SK-N-SH treated with all-trans-retinoic acid at 6 μM for 48 hours (cell line): ENCODE data around the gene TMEM39B.

Source experiments
- ATAC-seq: fragments of 200-7000 bp; cut with Tn5 transposase; 3 replicates; pipeline ENCODE4 v1.9.1; 2020; ENCODE audit warnings: mild to moderate bottlenecking, moderate library complexity
- ARNTL ChIP-seq: fragments of 450-650 bp; formaldehyde crosslinking; IDR thresholded peaks from 2 replicates; pipeline ENCODE4 v1.5.0; 2020; ENCODE audit warnings: low read depth, mild to moderate bottlenecking, moderate library complexity, borderline replicate concordance
- BACH2 ChIP-seq: fragments of 250-450 bp; sonication (Bioruptor Pico); IDR thresholded peaks from 2 replicates; pipeline ENCODE4 v1.9.0; 2021; ENCODE audit warnings: mild to moderate bottlenecking, borderline replicate concordance
- CSRNP3 ChIP-seq: fragments of 250-450 bp; sonication (Bioruptor Pico); IDR thresholded peaks from 2 replicates; pipeline ENCODE4 v1.5.1; 2021; ENCODE audit warnings: mild to moderate bottlenecking, moderate library complexity
- ESRRG ChIP-seq: fragments of 250-450 bp; sonication (Bioruptor Pico); IDR thresholded peaks from 2 replicates; pipeline ENCODE4 v1.6.1; 2021; ENCODE audit warnings: mild to moderate bottlenecking
- GLIS3 ChIP-seq: fragments of 250-450 bp; sonication (Bioruptor Pico); IDR thresholded peaks from 2 replicates; pipeline ENCODE4 v1.5.0; 2020; ENCODE audit warnings: mild to moderate bottlenecking, moderate library complexity
- ISL1 ChIP-seq: fragments of 250-450 bp; sonication (Bioruptor Pico); IDR thresholded peaks from 2 replicates; pipeline ENCODE4 v2.1.2; 2022; ENCODE audit warnings: mild to moderate bottlenecking, moderate library complexity
- OSR1 ChIP-seq: fragments of 250-450 bp; sonication (Bioruptor Pico); IDR thresholded peaks from 2 replicates; pipeline ENCODE4 v1.8.0; 2022; ENCODE audit warnings: moderate library complexity, mild to moderate bottlenecking, inconsistent platforms
- PATZ1 ChIP-seq: fragments of 250-450 bp; sonication (Bioruptor Pico); IDR thresholded peaks from 2 replicates; pipeline ENCODE4 v1.8.0; 2020; ENCODE audit warnings: mild to moderate bottlenecking, moderate library complexity, borderline replicate concordance
- POU6F1 ChIP-seq: fragments of 250-450 bp; sonication (Bioruptor Pico); IDR thresholded peaks from 2 replicates; pipeline ENCODE4 v1.8.0; 2021; ENCODE audit warnings: low read depth, mild to moderate bottlenecking, moderate library complexity, borderline replicate concordance
- RARB ChIP-seq: fragments of 250-450 bp; sonication (Bioruptor Pico); IDR thresholded peaks from 2 replicates; pipeline ENCODE4 v1.8.0; 2021; ENCODE audit warnings: mild to moderate bottlenecking, moderate library complexity
- SNAI2 ChIP-seq: fragments of 250-450 bp; sonication (Bioruptor Pico); IDR thresholded peaks from 2 replicates; pipeline ENCODE4 v1.5.0; 2020; ENCODE audit warnings: mild to moderate bottlenecking, moderate library complexity
- TCF4 ChIP-seq: fragments of 250-450 bp; sonication (Bioruptor Pico); IDR thresholded peaks from 2 replicates; pipeline ENCODE4 v1.8.0; 2021; ENCODE audit warnings: mild to moderate bottlenecking, moderate library complexity, borderline replicate concordance
- TOX ChIP-seq: fragments of 250-450 bp; sonication (Bioruptor Pico); IDR thresholded peaks from 2 replicates; pipeline ENCODE4 v1.8.0; 2021; ENCODE audit warnings: mild to moderate bottlenecking, moderate library complexity, borderline replicate concordance
- TSHZ2 ChIP-seq: fragments of 250-450 bp; sonication (Bioruptor Pico); IDR thresholded peaks from 2 replicates; pipeline ENCODE4 v1.5.0; 2020; ENCODE audit warnings: mild to moderate bottlenecking, moderate library complexity
- ZC3H10 ChIP-seq: fragments of 250-450 bp; sonication (Bioruptor Pico); IDR thresholded peaks from 2 replicates; pipeline ENCODE4 v1.5.1; 2021; ENCODE audit warnings: mild to moderate bottlenecking, moderate library complexity
- ZFP3 ChIP-seq: fragments of 250-450 bp; sonication (Bioruptor Pico); IDR thresholded peaks from 2 replicates; pipeline ENCODE4 v1.5.0; 2020; ENCODE audit warnings: mild to moderate bottlenecking, moderate library complexity
- ZFP30 ChIP-seq: fragments of 450-650 bp; formaldehyde crosslinking; IDR thresholded peaks from 2 replicates; pipeline ENCODE4 v1.5.0; 2022; ENCODE audit warnings: mild to moderate bottlenecking, moderate library complexity
- ZNF70 ChIP-seq: fragments of 450-650 bp; formaldehyde crosslinking; IDR thresholded peaks from 2 replicates; pipeline ENCODE4 v1.5.0; 2020; ENCODE audit warnings: mild to moderate bottlenecking, moderate library complexity
- ZNF8 ChIP-seq: fragments of 450-650 bp; formaldehyde crosslinking; IDR thresholded peaks from 2 replicates; pipeline ENCODE4 v1.5.0; 2020; ENCODE audit warnings: mild to moderate bottlenecking, moderate library complexity

TMEM39B gene

GRCh38 chr1:32150847-32151246, 78.1 kb downstream of the TMEM39B start:
- TF ChIP-seq ZFP3 (CRISPR knock-in tag) (peak; percentile 90), OSR1 (CRISPR knock-in tag) (no peak), GLIS3 (no peak), ISL1 (no peak)
- ATAC-seq = peak; percentile 72

- no peak for TF ChIP-seq TOX (CRISPR knock-in tag)
- no peak for TF ChIP-seq ARNTL (CRISPR knock-in tag)
- TF ChIP-seq ZFP30 (CRISPR knock-in tag) = no peak
- no peak for TF ChIP-seq ZFP3 (CRISPR knock-in tag)
- no peak for TF ChIP-seq RARB (CRISPR knock-in tag)
- no peak for TF ChIP-seq ZC3H10 (CRISPR knock-in tag)
- TF ChIP-seq POU6F1 (CRISPR knock-in tag) = no peak
- no peak for TF ChIP-seq ZNF8
- TF ChIP-seq ZNF70 (CRISPR knock-in tag) = no peak
- no peak for TF ChIP-seq ESRRG (CRISPR knock-in tag)
- no peak for TF ChIP-seq TCF4
- no peak for TF ChIP-seq ISL1
- no peak for TF ChIP-seq PATZ1 (CRISPR knock-in tag)
- TF ChIP-seq CSRNP3 (CRISPR knock-in tag) = no peak
- no peak for TF ChIP-seq TSHZ2
- no peak for TF ChIP-seq SNAI2 (CRISPR knock-in tag)
- no peak for TF ChIP-seq BACH2
- peak; percentile 95 for ATAC-seq
Measured at GRCh38 chr1:32151319-32151787, 78.6 kb downstream of the TMEM39B start.
